ENCODE results near the gene GRB10. TPM values are rescaled to one million over a fixed set of nuclear protein-coding genes. Genes with fewer than 3 reads are reported as not detected.

The GRB10 gene
- total and polyA plus RNA-seq, 2 donors (not counting 3 experiments of a cell fraction or from before 2014, with no cell fraction given), result 43.7 to 240 TPM

DNA sequence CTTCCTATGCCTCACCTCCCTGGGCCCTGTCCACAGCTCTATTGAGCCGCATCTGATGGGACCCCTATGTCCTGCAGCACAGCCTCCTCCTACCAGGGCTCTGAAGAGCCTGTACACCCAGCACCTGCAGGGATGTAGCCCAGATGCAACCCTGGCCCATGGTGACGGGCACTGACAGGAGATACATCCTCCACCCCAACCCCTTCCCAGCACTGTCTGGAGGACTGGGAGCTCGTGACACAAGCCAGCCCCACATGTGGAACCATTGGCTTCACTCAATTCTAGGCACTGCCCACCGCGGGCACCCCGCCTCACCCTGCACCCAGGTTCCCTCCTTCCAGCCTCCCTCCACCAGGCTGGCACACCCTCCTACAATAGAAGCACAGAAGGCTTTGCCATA, 2.6 kb upstream of the GRB10 start:
- FAIRE-seq (no peak), DNase-seq (ENCODE audit: low read depth, low spot score) (no peak)
- BruUV-seq (replicated peaks), result no TSS peak
- no peaks in the 10 kb centered on the region for H3K9me1 ChIP-seq (replicated peaks; ENCODE audit: control insufficient read depth, extremely low read depth, insufficient read depth, low read length)
- H3K79me2 ChIP-seq (ENCODE audit: control insufficient read depth, insufficient read depth, low read length), result peaks cover 99% of the 10 kb centered on the region
- H2AFZ ChIP-seq (ENCODE audit: low read depth, low read length), result no peak overlapping the region
- H3K4me3 ChIP-seq (replicated peaks in 1 of 3; ENCODE audit: insufficient read depth in 1 of 3, low read depth in 1 of 3, low read length in 3 of 3), result no peak overlapping the region
- intact Hi-C loops (cut with micrococcal nuclease), result no loop called here
- no peaks in the 10 kb centered on the region for H3K36me3 ChIP-seq (ENCODE audit: control insufficient read depth in 2 of 2, extremely low read depth in 1 of 2, insufficient read depth in 2 of 2, low read length in 2 of 2)
- H3K4me2 ChIP-seq (ENCODE audit: insufficient read depth, low read length), result no peak overlapping the region
- no peak overlapping the region for H3K9ac ChIP-seq (replicated peaks; ENCODE audit: extremely low read depth, insufficient read depth, low read length)
- ChIA-PET CTCF (interaction anchor here (0.9 to 1.1 kb wide), 2 partner anchors 282 to 355 kb away, joined by 3 to 6 read pairs; no protein-coding TSS in a partner anchor), POLR2A (no interaction called here)
- peaks cover 11% of the 10 kb centered on the region for H4K20me1 ChIP-seq (replicated peaks; ENCODE audit: control insufficient read depth, extremely low read depth, insufficient read depth, low read length)
- no peaks in the 10 kb centered on the region for H3K27me3 ChIP-seq (ENCODE audit: control insufficient read depth in 2 of 2, insufficient read depth in 2 of 2, low read length in 2 of 2)
- peaks cover 12% of the 10 kb centered on the region for H3K4me1 ChIP-seq (ENCODE audit: control insufficient read depth, extremely low read depth, insufficient read depth, low read length)
- dilution Hi-C loops (cut with MboI; ENCODE audit: extremely low pct_ligation_motif_present, low sequenced_read_pairs), result no loop called here
- H3K9me3 ChIP-seq (replicated peaks; ENCODE audit: control insufficient read depth, insufficient read depth, low read length), result no peaks in the 10 kb centered on the region
- no peak overlapping the region for H3K27ac ChIP-seq (ENCODE audit: insufficient read depth, low read depth, low read length)
- TF ChIP-seq, protein P1, sequence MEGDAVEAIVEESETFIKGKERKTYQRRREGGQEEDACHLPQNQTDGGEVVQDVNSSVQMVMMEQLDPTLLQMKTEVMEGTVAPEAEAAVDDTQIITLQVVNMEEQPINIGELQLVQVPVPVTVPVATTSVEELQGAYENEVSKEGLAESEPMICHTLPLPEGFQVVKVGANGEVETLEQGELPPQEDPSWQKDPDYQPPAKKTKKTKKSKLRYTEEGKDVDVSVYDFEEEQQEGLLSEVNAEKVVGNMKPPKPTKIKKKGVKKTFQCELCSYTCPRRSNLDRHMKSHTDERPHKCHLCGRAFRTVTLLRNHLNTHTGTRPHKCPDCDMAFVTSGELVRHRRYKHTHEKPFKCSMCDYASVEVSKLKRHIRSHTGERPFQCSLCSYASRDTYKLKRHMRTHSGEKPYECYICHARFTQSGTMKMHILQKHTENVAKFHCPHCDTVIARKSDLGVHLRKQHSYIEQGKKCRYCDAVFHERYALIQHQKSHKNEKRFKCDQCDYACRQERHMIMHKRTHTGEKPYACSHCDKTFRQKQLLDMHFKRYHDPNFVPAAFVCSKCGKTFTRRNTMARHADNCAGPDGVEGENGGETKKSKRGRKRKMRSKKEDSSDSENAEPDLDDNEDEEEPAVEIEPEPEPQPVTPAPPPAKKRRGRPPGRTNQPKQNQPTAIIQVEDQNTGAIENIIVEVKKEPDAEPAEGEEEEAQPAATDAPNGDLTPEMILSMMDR (IDR thresholded peaks at IDR 0.05; ENCODE audit: extremely low read depth in 1 of 2, insufficient read depth in 1 of 2, low read depth in 1 of 2, low read length in 2 of 2), result no peak
- TF ChIP-seq JUN (IDR thresholded peaks at IDR 0.05; ENCODE audit: borderline replicate concordance, insufficient read depth, insufficient read length, low read depth) (no peak), POLR2A (IDR thresholded peaks at IDR 0.05; ENCODE audit: low read depth, low read length) (no peak), EZH2 (IDR thresholded peaks at IDR 0.05; ENCODE audit: borderline replicate concordance, low read depth, low read length, severe bottlenecking) (no peak), MYC (IDR thresholded peaks at IDR 0.05; ENCODE audit: low read depth, low read length) (no peak), FOS (IDR thresholded peaks at IDR 0.05; ENCODE audit: borderline replicate concordance, insufficient read depth, low read length) (no peak), POLR2AphosphoS5 (IDR thresholded peaks at IDR 0.05; ENCODE audit: insufficient read depth, low read depth, low read length) (no peak), GATA2 (IDR thresholded peaks at IDR 0.05; ENCODE audit: insufficient read depth, insufficient read length, low read depth, low read length) (no peak)
- TF ChIP-seq, protein P2, sequence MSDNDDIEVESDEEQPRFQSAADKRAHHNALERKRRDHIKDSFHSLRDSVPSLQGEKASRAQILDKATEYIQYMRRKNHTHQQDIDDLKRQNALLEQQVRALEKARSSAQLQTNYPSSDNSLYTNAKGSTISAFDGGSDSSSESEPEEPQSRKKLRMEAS (IDR thresholded peaks at IDR 0.05; ENCODE audit: insufficient read depth, insufficient read length), result no peak

Data from endothelial cell of umbilical vein (primary cell).